Large intestine (tissue), 3 donors: Measurements from ENCODE around the gene CERS5. TPM values are rescaled to one million over a fixed set of nuclear protein-coding genes. Genes with fewer than 3 reads are reported as not detected.

Experiments used
- DNase-seq, 2 donors: peaks; one replicate each; pipeline versions ENCODE4 v3.0.0 to v3.0.0-alpha.2; 2013
- H3K27ac ChIP-seq: one replicate; pipeline ENCODE4 v1.5.1; 2013; ENCODE audit warnings: low read length
- H3K27me3 ChIP-seq: 2 replicates; pipeline ENCODE4 v1.6.1; 2013; ENCODE audit warnings: low read length; ENCODE audit not compliant: control insufficient read depth, insufficient read depth
- H3K36me3 ChIP-seq: 2 replicates; pipeline ENCODE4 v1.6.1; 2013; ENCODE audit warnings: low read length; ENCODE audit not compliant: control insufficient read depth, insufficient read depth
- H3K4me1 ChIP-seq: one replicate; pipeline ENCODE4 v1.6.1; 2013; ENCODE audit warnings: low read length; ENCODE audit not compliant: control insufficient read depth, insufficient read depth
- H3K4me3 ChIP-seq: one replicate; pipeline ENCODE4 v1.5.1; 2013; ENCODE audit warnings: low read length
- H3K9me3 ChIP-seq: one replicate; pipeline ENCODE4 v1.6.1; 2013; ENCODE audit warnings: mild to moderate bottlenecking, low read depth, low read length, moderate library complexity; ENCODE audit not compliant: control insufficient read depth
- WGBS: methylation state at CpG from one replicate; pipeline ENCODE4 v1.1.5; 2013; ENCODE audit warnings: low lambda C conversion rate; ENCODE audit not compliant: insufficient coverage; 5-methylcytosine and 5-hydroxymethylcytosine counted together
- polyA plus RNA-seq: library from polyadenylated mRNA; unstranded; fragments of 120-200 nt; gene quantifications from one replicate; pipeline ENCODE4 v1.2.1, GENCODE V29; 2013

CERS5 gene
- polyA plus RNA-seq, 1 donor = 32.5 TPM

DNA sequence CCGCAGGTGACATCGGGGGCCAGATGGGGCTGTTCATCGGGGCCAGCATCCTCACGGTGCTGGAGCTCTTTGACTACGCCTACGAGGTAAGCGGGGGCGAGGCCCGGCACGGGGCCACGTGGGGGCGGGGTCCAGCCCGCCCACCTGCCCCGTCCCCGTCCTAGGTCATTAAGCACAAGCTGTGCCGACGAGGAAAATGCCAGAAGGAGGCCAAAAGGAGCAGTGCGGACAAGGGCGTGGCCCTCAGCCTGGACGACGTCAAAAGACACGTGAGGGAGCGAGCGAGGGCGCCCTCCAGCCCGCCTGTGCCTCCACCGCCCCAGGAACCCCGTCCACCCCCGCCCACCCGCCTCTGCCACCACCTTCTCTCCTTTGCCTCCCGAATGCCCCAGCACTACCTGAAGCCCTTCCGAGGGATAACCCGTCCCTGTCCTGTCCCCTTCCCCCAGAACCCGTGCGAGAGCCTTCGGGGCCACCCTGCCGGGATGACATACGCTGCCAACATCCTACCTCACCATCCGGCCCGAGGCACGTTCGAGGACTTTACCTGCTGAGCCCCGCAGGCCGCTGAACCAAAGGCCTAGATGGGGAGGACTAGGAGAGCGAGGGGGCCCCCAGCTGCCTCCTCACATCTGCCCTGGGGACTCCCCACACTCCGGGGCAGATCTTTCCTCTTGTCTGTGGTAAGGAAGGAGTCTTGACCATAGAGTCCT is 85.9 kb downstream of the CERS5 start:
- 80% methylated on average over 1 of the region's 46 CpGs for WGBS
- H3K4me3 ChIP-seq = no peak overlapping the region
- H3K27me3 ChIP-seq = no peaks in the 10 kb centered on the region
- no peaks in the 10 kb centered on the region for H3K36me3 ChIP-seq
- H3K27ac ChIP-seq = peak overlapping the region; percentile 76
- peaks cover 2% of the 10 kb centered on the region for H3K9me3 ChIP-seq
- H3K4me1 ChIP-seq = peaks cover 46% of the 10 kb centered on the region
- peak in 1 of 2 donors; percentile 52 for DNase-seq

DNA sequence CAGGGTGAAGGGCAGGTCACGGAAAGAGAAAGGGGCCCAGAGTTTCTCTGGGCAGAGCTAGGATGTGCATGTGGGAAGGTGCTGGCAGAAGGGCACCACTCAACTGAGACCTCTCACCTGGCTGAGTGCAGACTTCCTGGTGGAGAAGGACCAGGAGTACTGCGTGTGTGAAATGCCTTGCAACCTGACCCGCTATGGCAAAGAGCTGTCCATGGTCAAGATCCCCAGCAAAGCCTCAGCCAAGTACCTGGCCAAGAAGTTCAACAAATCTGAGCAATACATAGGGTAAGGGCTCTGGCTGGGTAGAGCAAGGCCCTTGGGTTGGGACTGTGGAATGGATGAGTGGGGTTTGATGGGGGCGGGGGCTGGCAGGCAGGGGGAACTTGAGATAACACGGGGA is 87.4 kb downstream of the CERS5 start:
- Histone ChIP-seq H3K36me3 (no peaks in the 10 kb centered on the region), H3K27me3 (no peaks in the 10 kb centered on the region), H3K4me1 (peaks cover 54% of the 10 kb centered on the region), H3K9me3 (peaks cover 2% of the 10 kb centered on the region), H3K4me3 (no peak overlapping the region), H3K27ac (no peak overlapping the region)
- no peak for DNase-seq
- WGBS = no CpG with 5 or more reads among the region's 5 CpGs

Other genes with a start within 250 kb of the CERS5 start
- 0.01 TPM for gene AQP2, start 216.6 kb downstream of the CERS5 start, polyA plus RNA-seq
- gene AQP5, start 205.5 kb downstream of the CERS5 start, polyA plus RNA-seq = 0.64 TPM
- gene AQP6, start 194.4 kb downstream of the CERS5 start, polyA plus RNA-seq = 0.49 TPM
- gene RACGAP1, start 141.9 kb downstream of the CERS5 start, polyA plus RNA-seq = 21.8 TPM
- 4.7 TPM for gene ASIC1, start 109.8 kb downstream of the CERS5 start, polyA plus RNA-seq
- 63.3 TPM for gene SMARCD1, start 82.0 kb downstream of the CERS5 start, polyA plus RNA-seq
- gene GPD1, start 63.4 kb downstream of the CERS5 start, polyA plus RNA-seq = 174 TPM
- 54.2 TPM for gene COX14, start 55.1 kb downstream of the CERS5 start, polyA plus RNA-seq
- 191 TPM for gene LIMA1, start 116.2 kb upstream of the CERS5 start, polyA plus RNA-seq
- gene FAM186A, start 229.2 kb upstream of the CERS5 start, polyA plus RNA-seq = 0.28 TPM
- gene LARP4, start 233.5 kb upstream of the CERS5 start, polyA plus RNA-seq = 32.2 TPM